Endothelial cell of umbilical vein (primary cell): ENCODE results near the gene ATP8A2. TPM values are rescaled to one million over a fixed set of nuclear protein-coding genes. Genes with fewer than 3 reads are reported as not detected.

ENCODE experiments used
- BruUV-seq: library from RNA; stranded (reverse); fragments of 400-500 nt; replicated peaks from 2 replicates; lab custom pipeline; 2021; lab: Mats Ljungman, UMichigan
- CTCF ChIA-PET: fragments of 300-600, 350-600 bp; sonication (Branson Sonifier 250); formaldehyde crosslinking; loops from one replicate; lab custom pipeline; 2021; ENCODE audit warnings: antibody characterized with exemption, inconsistent platforms; lab: Charles Lee
- POLR2A ChIA-PET: fragments of 300-600, 350-600 bp; sonication (Branson Sonifier 250); formaldehyde crosslinking; loops from one replicate; lab custom pipeline; 2021; ENCODE audit warnings: antibody characterized with exemption, inconsistent platforms; lab: Charles Lee
- DNase-seq: peaks from one replicate; pipeline ENCODE4 v3.0.0-alpha.2; 2011; ENCODE audit warnings: low read depth, low spot score
- FAIRE-seq: peaks from 2 replicates; lab custom pipeline; 2011; peaks lifted over from hg19 to GRCh38; lab: Jason Lieb, UNC
- H2AFZ ChIP-seq: 2 replicates; pipeline ENCODE4 v1.6.0; 2012; ENCODE audit warnings: low read depth, low read length, control low read depth, inconsistent platforms
- H3K27ac ChIP-seq: 2 replicates; pipeline ENCODE4 v1.5.1; 2011; ENCODE audit warnings: low read depth, mild to moderate bottlenecking, control low read depth, low read length, moderate library complexity; ENCODE audit not compliant: insufficient read depth
- H3K27me3 ChIP-seq, 2 experiments: 2 replicates each; pipeline versions ENCODE4 v1.6.0 to v1.6.1; 2011; ENCODE audit warnings: low read length in 2 of 2, mixed read lengths in 1 of 2; ENCODE audit not compliant: control insufficient read depth in 2 of 2, insufficient read depth in 2 of 2
- H3K36me3 ChIP-seq, 2 experiments: 2 replicates in 1 of 2; 3 replicates in 1 of 2; pipeline ENCODE4 v1.5.1; 2011; ENCODE audit warnings: low read length in 2 of 2, mild to moderate bottlenecking in 1 of 2, moderate library complexity in 1 of 2; ENCODE audit not compliant: control insufficient read depth in 2 of 2, insufficient read depth in 2 of 2; ENCODE audit errors: extremely low read depth in 1 of 2
- H3K4me1 ChIP-seq: 3 replicates; pipeline ENCODE4 v1.5.1; 2011; ENCODE audit warnings: mild to moderate bottlenecking, low read length; ENCODE audit not compliant: control insufficient read depth, insufficient read depth; ENCODE audit errors: extremely low read depth
- H3K4me2 ChIP-seq: 2 replicates; pipeline ENCODE4 v1.6.1; 2011; ENCODE audit warnings: low read length, control low read depth, mixed read lengths; ENCODE audit not compliant: insufficient read depth
- H3K4me3 ChIP-seq, 3 experiments: fragments of 200-600 bp in 1 of 3; sonication (generic), shearing (Covaris generic) in 1 of 3; replicated peaks in 1 of 3; 2 replicates each; pipeline ENCODE4 v1.5.1; 2011 to 2016; ENCODE audit warnings: control low read depth in 3 of 3, low read length in 3 of 3, mild to moderate bottlenecking in 2 of 3, inconsistent platforms in 1 of 3, low read depth in 1 of 3, moderate library complexity in 1 of 3; ENCODE audit not compliant: insufficient read depth in 1 of 3
- H3K79me2 ChIP-seq: 2 replicates; pipeline ENCODE4 v1.6.0; 2012; ENCODE audit warnings: low read length, inconsistent platforms; ENCODE audit not compliant: control insufficient read depth, insufficient read depth
- H3K9ac ChIP-seq: replicated peaks from 2 replicates; pipeline ENCODE3; 2011; ENCODE audit warnings: low read length, control low read depth; ENCODE audit not compliant: insufficient read depth; ENCODE audit errors: extremely low read depth
- H3K9me1 ChIP-seq: replicated peaks from 3 replicates; pipeline ENCODE4 v1.6.0; 2011; ENCODE audit warnings: mild to moderate bottlenecking, low read length; ENCODE audit not compliant: control insufficient read depth, insufficient read depth; ENCODE audit errors: extremely low read depth
- H3K9me3 ChIP-seq: replicated peaks from 2 replicates; pipeline ENCODE4 v1.5.1; 2012; ENCODE audit warnings: low read length, inconsistent platforms; ENCODE audit not compliant: control insufficient read depth, insufficient read depth
- H4K20me1 ChIP-seq: replicated peaks from 2 replicates; pipeline ENCODE3; 2011; ENCODE audit warnings: mild to moderate bottlenecking, low read length; ENCODE audit not compliant: control insufficient read depth, insufficient read depth; ENCODE audit errors: extremely low read depth
- CTCF ChIP-seq, 2 donors: IDR thresholded peaks; 1 replicate in 1 of 2; 2 replicates in 1 of 2; pipeline ENCODE4 v1.5.1; 2011; ENCODE audit warnings: low read length in 2 of 2, mild to moderate bottlenecking in 2 of 2, moderate library complexity in 2 of 2, control low read depth in 1 of 2, inconsistent platforms in 1 of 2, low read depth in 1 of 2; ENCODE audit not compliant: insufficient read depth in 1 of 2; ENCODE audit errors: extremely low read depth in 1 of 2
- EZH2 ChIP-seq: IDR thresholded peaks from 2 replicates; pipeline ENCODE4 v1.6.1; 2012; ENCODE audit warnings: borderline replicate concordance, low read depth, mild to moderate bottlenecking, moderate library complexity, low read length, inconsistent platforms; ENCODE audit not compliant: severe bottlenecking
- FOS ChIP-seq: IDR thresholded peaks from 2 replicates; pipeline ENCODE4 v1.6.1; 2011; ENCODE audit warnings: mild to moderate bottlenecking, low read length, moderate library complexity, borderline replicate concordance; ENCODE audit not compliant: insufficient read depth
- GATA2 ChIP-seq: IDR thresholded peaks from 2 replicates; pipeline ENCODE4 v1.7.0; 2011; ENCODE audit warnings: low read depth, mild to moderate bottlenecking, moderate library complexity, mixed read lengths, low read length; ENCODE audit not compliant: insufficient read length, insufficient read depth
- JUN ChIP-seq: IDR thresholded peaks from 2 replicates; pipeline ENCODE4 v1.6.1; 2011; ENCODE audit warnings: borderline replicate concordance, low read depth; ENCODE audit not compliant: insufficient read length, insufficient read depth
- MAX ChIP-seq: IDR thresholded peaks from 2 replicates; pipeline ENCODE4 v1.6.1; 2011; ENCODE audit not compliant: insufficient read depth, insufficient read length
- MYC ChIP-seq: IDR thresholded peaks from one replicate; pipeline ENCODE4 v1.6.1; 2011; ENCODE audit warnings: mild to moderate bottlenecking, low read depth, low read length
- POLR2A ChIP-seq: IDR thresholded peaks from 2 replicates; pipeline ENCODE4 v1.6.1; 2012; ENCODE audit warnings: low read depth, mild to moderate bottlenecking, control low read depth, low read length
- POLR2AphosphoS5 ChIP-seq: IDR thresholded peaks from 2 replicates; pipeline ENCODE4 v1.6.1; 2012; ENCODE audit warnings: low read depth, mild to moderate bottlenecking, control low read depth, low read length, moderate library complexity; ENCODE audit not compliant: insufficient read depth
- dilution Hi-C: fragments of 300-500 bp; cut with MboI; formaldehyde crosslinking; loops from one replicate; pipeline ENCODE4 v1.15.0; 2019; ENCODE audit warnings: low sequenced_read_pairs; ENCODE audit not compliant: extremely low pct_ligation_motif_present
- intact Hi-C: fragments of 100-400 bp; cut with micrococcal nuclease; formaldehyde crosslinking; loops from one replicate; pipeline ENCODE4 v1.10.0; 2022
- polyA plus RNA-seq, 4 experiments: library from polyadenylated mRNA; depleted of rRNA in 3 of 4; stranded (reverse) in 3 of 4; unstranded in 1 of 4; fragments of >200 nt; gene quantifications; 2 replicates each; pipeline versions ENCODE4 v1.2.1 to v1.2.3, GENCODE V29; 2011 to 2012; ENCODE audit warnings: missing spikeins in 1 of 4
- total RNA-seq: library from RNA; stranded (reverse); gene quantifications from 2 replicates; pipeline ENCODE4 v1.2.3, GENCODE V29; 2021

Gene ATP8A2
- total and polyA plus RNA-seq, 2 donors (not counting 3 experiments of a cell fraction or from before 2014, with no cell fraction given): 0.11 to 0.49 TPM

GRCh38 chr13:25528266-25528665 lies 156.5 kb downstream of the ATP8A2 start:
- Histone ChIP-seq H3K4me3 (no peak overlapping the region), H3K9me3 (no peaks in the 10 kb centered on the region), H3K27me3 (no peaks in the 10 kb centered on the region), H3K4me1 (no peaks in the 10 kb centered on the region), H3K36me3 (no peaks in the 10 kb centered on the region), H4K20me1 (no peaks in the 10 kb centered on the region), H3K9ac (no peak overlapping the region), H3K9me1 (no peaks in the 10 kb centered on the region), H3K4me2 (no peak overlapping the region), H2AFZ (no peak overlapping the region), H3K27ac (no peak overlapping the region), H3K79me2 (no peaks in the 10 kb centered on the region)
- POLR2A ChIA-PET: no interaction called here
- dilution Hi-C loops (no loop called here), intact Hi-C loops (no loop called here)
- CTCF ChIA-PET: no interaction called here
- no peak for FAIRE-seq
- DNase-seq: no peak
- BruUV-seq: no TSS peak
- TF ChIP-seq MYC: no peak
- TF ChIP-seq GATA2: no peak
- no peak for TF ChIP-seq EZH2
- TF ChIP-seq POLR2A: no peak
- TF ChIP-seq POLR2AphosphoS5: no peak
- no peak for TF ChIP-seq FOS
- TF ChIP-seq JUN: no peak
- no peak for TF ChIP-seq MAX
- no peak for TF ChIP-seq CTCF (IDR thresholded peaks at IDR 0.05; ENCODE audit: extremely low read depth in 1 of 2, insufficient read depth in 1 of 2, low read depth in 1 of 2, low read length in 2 of 2)
